HepG2 (cell line): ENCODE data around the gene TMEM14B. TPM values are rescaled to one million over a fixed set of nuclear protein-coding genes. Genes with fewer than 3 reads are reported as not detected.

ENCODE experiments used
- ARID3A ChIP-seq: IDR thresholded peaks from 2 replicates; pipeline ENCODE4 v1.6.1; 2012; ENCODE audit warnings: low read depth, low read length, improper control_type of control experiment
- ATF3 ChIP-seq: sonication (generic); formaldehyde crosslinking; IDR thresholded peaks from 2 replicates; pipeline ENCODE4 v1.4.0; 2020; ENCODE audit warnings: missing genetic modification reagents
- EP300 ChIP-seq, 3 experiments: sonication (generic) in 1 of 3; formaldehyde crosslinking in 1 of 3; IDR thresholded peaks; 2 replicates each; pipeline versions ENCODE4 v1.5.1 to v1.6.1; 2011 to 2020; ENCODE audit warnings: low read depth in 2 of 3, low read length in 2 of 3, borderline replicate concordance in 1 of 3, improper control_type of control experiment in 1 of 3, mild to moderate bottlenecking in 1 of 3, missing genetic modification reagents in 1 of 3, moderate library complexity in 1 of 3
- GATAD2A ChIP-seq: IDR thresholded peaks from 2 replicates; pipeline ENCODE4 v1.6.1; 2016
- GFI1 ChIP-seq: sonication (generic); formaldehyde crosslinking; IDR thresholded peaks from 2 replicates; pipeline ENCODE4 v1.5.0; 2020; ENCODE audit warnings: missing genetic modification reagents, mild to moderate bottlenecking, borderline replicate concordance
- HDAC1 ChIP-seq: sonication (generic); formaldehyde crosslinking; IDR thresholded peaks from 2 replicates; pipeline ENCODE4 v1.5.1; 2020; ENCODE audit warnings: mild to moderate bottlenecking, missing genetic modification reagents
- HINFP ChIP-seq: sonication (generic); formaldehyde crosslinking; IDR thresholded peaks from 2 replicates; pipeline ENCODE4 v1.4.0; 2020; ENCODE audit warnings: low read depth, mild to moderate bottlenecking, missing genetic modification reagents
- ISL2 ChIP-seq: sonication (generic); formaldehyde crosslinking; IDR thresholded peaks from 2 replicates; pipeline ENCODE4 v1.5.0; 2020; ENCODE audit warnings: missing genetic modification reagents
- JUNB ChIP-seq: sonication (generic); formaldehyde crosslinking; IDR thresholded peaks from 2 replicates; pipeline ENCODE4 v1.8.0; 2022; ENCODE audit warnings: missing genetic modification reagents, mild to moderate bottlenecking, borderline replicate concordance
- JUND ChIP-seq: sonication (generic); formaldehyde crosslinking; IDR thresholded peaks from 2 replicates; pipeline ENCODE4 v1.8.0; 2022; ENCODE audit warnings: mild to moderate bottlenecking, missing genetic modification reagents
- KDM6A ChIP-seq: IDR thresholded peaks from 2 replicates; pipeline ENCODE4 v1.6.1; 2016; ENCODE audit warnings: low read depth
- KMT2A ChIP-seq: sonication (generic); formaldehyde crosslinking; IDR thresholded peaks from 2 replicates; pipeline ENCODE4 v1.4.0; 2020; ENCODE audit warnings: missing genetic modification reagents
- MTA3 ChIP-seq: sonication (generic); formaldehyde crosslinking; IDR thresholded peaks from 2 replicates; pipeline ENCODE4 v1.4.0; 2020; ENCODE audit warnings: missing genetic modification reagents
- PHF5A ChIP-seq: IDR thresholded peaks from one replicate; pipeline ENCODE4 v1.6.1; 2018; ENCODE audit warnings: low read depth, missing genetic modification reagents; ENCODE audit not compliant: unreplicated experiment
- PTBP1 ChIP-seq: fragments of 200-400 bp; formaldehyde crosslinking; IDR thresholded peaks from 2 replicates; pipeline ENCODE4 v1.6.1; 2018; ENCODE audit warnings: low read length, low read depth; ENCODE audit not compliant: poor library complexity, severe bottlenecking
- SKI ChIP-seq: fragments of 450-650 bp; IDR thresholded peaks from one replicate; pipeline ENCODE4 v1.6.1; 2018; ENCODE audit warnings: mild to moderate bottlenecking; ENCODE audit not compliant: partially characterized antibody
- ZBED4 ChIP-seq: sonication (generic); formaldehyde crosslinking; IDR thresholded peaks from 2 replicates; pipeline ENCODE4 v1.4.0; 2020; ENCODE audit warnings: missing genetic modification reagents, borderline replicate concordance
- ZFP37 ChIP-seq: sonication (generic); formaldehyde crosslinking; IDR thresholded peaks from 2 replicates; pipeline ENCODE4 v1.4.0; 2020; ENCODE audit warnings: missing genetic modification reagents, borderline replicate concordance
- ZIK1 ChIP-seq: sonication (generic); formaldehyde crosslinking; IDR thresholded peaks from 2 replicates; pipeline ENCODE4 v1.5.0; 2020; ENCODE audit warnings: mild to moderate bottlenecking, low read depth, missing genetic modification reagents, borderline replicate concordance
- ZKSCAN5 ChIP-seq: sonication (generic); formaldehyde crosslinking; IDR thresholded peaks from 2 replicates; pipeline ENCODE4 v1.5.1; 2020; ENCODE audit warnings: mild to moderate bottlenecking, missing genetic modification reagents
- ZNF644 ChIP-seq: IDR thresholded peaks from 2 replicates; pipeline ENCODE4 v1.6.1; 2016; ENCODE audit warnings: low read depth
- ZNF724P ChIP-seq: sonication (generic); formaldehyde crosslinking; IDR thresholded peaks from 2 replicates; pipeline ENCODE4 v1.8.0; 2022; ENCODE audit warnings: missing genetic modification reagents, borderline replicate concordance
- ZNF772 ChIP-seq: sonication (generic); formaldehyde crosslinking; IDR thresholded peaks from 2 replicates; pipeline ENCODE4 v1.5.0; 2020; ENCODE audit warnings: mild to moderate bottlenecking, missing genetic modification reagents
- ZNF83 ChIP-seq: sonication (generic); formaldehyde crosslinking; IDR thresholded peaks from 2 replicates; pipeline ENCODE4 v1.4.0; 2020; ENCODE audit warnings: missing genetic modification reagents, mild to moderate bottlenecking, borderline replicate concordance
- ZSCAN31 ChIP-seq: sonication (generic); formaldehyde crosslinking; IDR thresholded peaks from 2 replicates; pipeline ENCODE4 v1.5.0; 2020; ENCODE audit warnings: low read depth, mild to moderate bottlenecking, missing genetic modification reagents
- polyA plus RNA-seq, 8 experiments: library from polyadenylated mRNA; depleted of rRNA in 3 of 8; stranded (reverse) in 7 of 8; unstranded in 1 of 8; fragments of >200 nt; fragmentation: Illumina TruSeq in 4 of 8; extraction: Trizol in 4 of 8; gene quantifications; 2 replicates each; pipeline versions ENCODE4 v1.2.1 to v1.2.3, GENCODE V29; 2011 to 2016; ENCODE audit warnings: low read depth in 4 of 8, missing spikeins in 1 of 8, mixed read lengths in 1 of 8; ENCODE audit not compliant: insufficient read depth in 1 of 8
- total RNA-seq, 5 experiments: library from RNA; depleted of rRNA; stranded (reverse); fragments of >200 nt; fragmentation: Illumina TruSeq; extraction: Trizol; gene quantifications; 2 replicates each; pipeline ENCODE4 v1.2.3, GENCODE V29; 2016; ENCODE audit warnings: low read depth in 1 of 5

The TMEM14B gene
- total and polyA plus RNA-seq, 2 of the 13 experiments (the other 11 are each of a cell fraction or from before 2014, with no cell fraction given) = 133 to 200 TPM

- TF ChIP-seq ZNF772 (CRISPR knock-in tag) = no peak
- no peak for TF ChIP-seq SKI
- TF ChIP-seq ZSCAN31 (CRISPR knock-in tag) = no peak
- peak; percentile 59 for TF ChIP-seq GATAD2A (CRISPR knock-in tag)
- no peak for TF ChIP-seq KMT2A (CRISPR knock-in tag)
- no peak for TF ChIP-seq GFI1
- TF ChIP-seq KDM6A (CRISPR knock-in tag) = no peak
- no peak for TF ChIP-seq ZNF83
- TF ChIP-seq MTA3 (CRISPR knock-in tag) = no peak
- 0 out of 2 replicates have a peak, but pooled peaks have one; percentile 13 for TF ChIP-seq ZNF644 (CRISPR knock-in tag)
- no peak for TF ChIP-seq PTBP1
- TF ChIP-seq JUNB = peak; percentile 79
- no peak for TF ChIP-seq HINFP (CRISPR knock-in tag)
- no peak for TF ChIP-seq ZIK1
- no peak for TF ChIP-seq EP300 (IDR thresholded peaks at IDR 0.05; ENCODE audit: low read depth in 2 of 2, low read length in 2 of 2)
- no peak for TF ChIP-seq EP300 (CRISPR knock-in tag; IDR thresholded peaks at IDR 0.05; ENCODE audit: borderline replicate concordance)
- TF ChIP-seq ARID3A = 0 out of 2 replicates have a peak, but pooled peaks have one; percentile 4
- no peak for TF ChIP-seq PHF5A (CRISPR knock-in tag)
- peak; percentile 85 for TF ChIP-seq JUND
- no peak for TF ChIP-seq ZKSCAN5
- TF ChIP-seq ZBED4 (CRISPR knock-in tag) = no peak
- no peak for TF ChIP-seq HDAC1 (CRISPR knock-in tag)
- TF ChIP-seq ZNF724P = no peak
- TF ChIP-seq ATF3 (CRISPR knock-in tag) = peak; percentile 93
- no peak for TF ChIP-seq ZFP37 (CRISPR knock-in tag)
- no peak for TF ChIP-seq ISL2 (CRISPR knock-in tag)
Observed at GRCh38 chr6:10800810-10801209, 53.2 kb downstream of the TMEM14B start (continued).
